Activated CD4-positive, alpha-beta T cell treated with anti-CD3 and anti-CD28 coated beads, Interleukin-2, Interleukin-4, amounts not matched to agents 100 ng/mL and 50 ng/mL, durations not matched to agents 16 hours and 8 hours (primary cell): Measurements from ENCODE around the gene RAPGEF2.
"Not testable (repeated sequence)": the region's sequence is repeated elsewhere in the genome, so short reads cannot be mapped to it uniquely, and the experiment has no call there.

Experiments
- DNase-seq: peaks from one replicate; pipeline ENCODE4 v3.0.0-alpha.2; 2020; ENCODE audit warnings: low spot score

The RAPGEF2 gene

GRCh38 chr4:159281771-159282170 lies 178.9 kb downstream of the RAPGEF2 start:
- DNase-seq = no peak

- DNase-seq = no peak
Observed at GRCh38 chr4:159282329-159282728, 179.4 kb downstream of the RAPGEF2 start.

- DNase-seq = no peak
Observed at GRCh38 chr4:159282944-159283343, 180.1 kb downstream of the RAPGEF2 start.

- DNase-seq = no peak
Observed at GRCh38 chr4:159283696-159284095, 180.8 kb downstream of the RAPGEF2 start.

- DNase-seq = no peak
Observed at GRCh38 chr4:159284113-159284512, 181.2 kb downstream of the RAPGEF2 start.

- DNase-seq = no peak
Observed at GRCh38 chr4:159284733-159285132, 181.9 kb downstream of the RAPGEF2 start.

- no peak for DNase-seq
Observed at GRCh38 chr4:159287767-159288166, 184.9 kb downstream of the RAPGEF2 start.

GRCh38 chr4:159289682-159290081 lies 186.8 kb downstream of the RAPGEF2 start:
- DNase-seq = no peak

- DNase-seq = no peak
Observed at GRCh38 chr4:159290321-159291030, 187.6 kb downstream of the RAPGEF2 start.

GRCh38 chr4:159291176-159291575 lies 188.3 kb downstream of the RAPGEF2 start:
- DNase-seq = no peak

- DNase-seq = no peak
Observed at GRCh38 chr4:159292137-159292896, 189.4 kb downstream of the RAPGEF2 start.

GRCh38 chr4:159293811-159294515 lies 191.1 kb downstream of the RAPGEF2 start:
- DNase-seq = no peak

GRCh38 chr4:159296061-159296460 lies 193.2 kb downstream of the RAPGEF2 start:
- DNase-seq = no peak

GRCh38 chr4:159297091-159297490 lies 194.2 kb downstream of the RAPGEF2 start:
- DNase-seq = no peak

GRCh38 chr4:159298502-159298901 lies 195.6 kb downstream of the RAPGEF2 start:
- no peak for DNase-seq

- no peak for DNase-seq
Observed at GRCh38 chr4:159303435-159303834, 200.6 kb downstream of the RAPGEF2 start.

GRCh38 chr4:159305129-159305528 lies 202.2 kb downstream of the RAPGEF2 start:
- no peak for DNase-seq

- DNase-seq = no peak
Observed at GRCh38 chr4:159307929-159308328, 205.1 kb downstream of the RAPGEF2 start.

GRCh38 chr4:159308566-159309340 lies 205.9 kb downstream of the RAPGEF2 start:
- no peak for DNase-seq

- no peak for DNase-seq
Observed at GRCh38 chr4:159312236-159312635, 209.4 kb downstream of the RAPGEF2 start.

- DNase-seq = not testable (repeated sequence)
Observed at GRCh38 chr4:159315879-159316278, 213.0 kb downstream of the RAPGEF2 start.

- no peak for DNase-seq
Observed at GRCh38 chr4:159317203-159317602, 214.3 kb downstream of the RAPGEF2 start.
